HepG2 (cell line): ENCODE results near the gene RBBP8NL. TPM values are rescaled to one million over a fixed set of nuclear protein-coding genes. Genes with fewer than 3 reads are reported as not detected.

Experiments used
- AFF4 ChIP-seq: sonication (generic); formaldehyde crosslinking; IDR thresholded peaks from 2 replicates; pipeline ENCODE4 v1.4.0; 2020; ENCODE audit warnings: missing genetic modification reagents
- AGO1 ChIP-seq: fragments of 200-400 bp; formaldehyde crosslinking; IDR thresholded peaks from 2 replicates; pipeline ENCODE4 v1.6.1; 2017; ENCODE audit warnings: mild to moderate bottlenecking, low read depth, low read length, moderate library complexity; ENCODE audit not compliant: poor library complexity, severe bottlenecking
- ATM ChIP-seq: fragments of 450-650 bp; IDR thresholded peaks from 2 replicates; pipeline ENCODE4 v1.7.1; 2017; ENCODE audit warnings: mild to moderate bottlenecking, borderline replicate concordance
- CEBPG ChIP-seq: IDR thresholded peaks from 2 replicates; pipeline ENCODE4 v1.6.1; 2016
- DNMT1 ChIP-seq: sonication (generic); formaldehyde crosslinking; IDR thresholded peaks from 2 replicates; pipeline ENCODE4 v1.5.1; 2020; ENCODE audit warnings: mild to moderate bottlenecking, missing genetic modification reagents
- FUBP1 ChIP-seq: sonication (generic); formaldehyde crosslinking; IDR thresholded peaks from 2 replicates; pipeline ENCODE4 v1.5.1; 2020; ENCODE audit warnings: missing genetic modification reagents, mild to moderate bottlenecking, borderline replicate concordance
- HES4 ChIP-seq: sonication (generic); formaldehyde crosslinking; IDR thresholded peaks from 2 replicates; pipeline ENCODE4 v1.9.0; 2021; ENCODE audit warnings: mild to moderate bottlenecking, missing genetic modification reagents, borderline replicate concordance
- HNRNPLL ChIP-seq: fragments of 200-400 bp; formaldehyde crosslinking; IDR thresholded peaks from 2 replicates; pipeline ENCODE4 v1.6.1; 2017; ENCODE audit warnings: mild to moderate bottlenecking, low read depth, low read length; ENCODE audit not compliant: poor library complexity, severe bottlenecking
- KLF15 ChIP-seq: sonication (generic); formaldehyde crosslinking; IDR thresholded peaks from 2 replicates; pipeline ENCODE4 v1.8.1; 2023; ENCODE audit warnings: borderline replicate concordance, mild to moderate bottlenecking, inconsistent platforms, missing genetic modification reagents, mixed read lengths
- KMT2B ChIP-seq: IDR thresholded peaks from 2 replicates; pipeline ENCODE4 v1.6.1; 2016; ENCODE audit warnings: missing genetic modification reagents, missing compliant biosample characterization
- SMAD3 ChIP-seq: sonication (generic); formaldehyde crosslinking; IDR thresholded peaks from 2 replicates; pipeline ENCODE4 v1.4.0; 2020; ENCODE audit warnings: missing genetic modification reagents
- TCF12 ChIP-seq, 2 experiments: fragments of 450-650 bp in 1 of 2; sonication (generic) in 1 of 2; formaldehyde crosslinking in 1 of 2; IDR thresholded peaks; 2 replicates each; pipeline versions ENCODE4 v1.6.1 to v1.8.0; 2017 to 2022; ENCODE audit warnings: antibody characterized with exemption in 1 of 2, mild to moderate bottlenecking in 1 of 2, missing genetic modification reagents in 1 of 2, moderate library complexity in 1 of 2
- U2AF2 ChIP-seq: fragments of 200-400 bp; formaldehyde crosslinking; IDR thresholded peaks from 2 replicates; pipeline ENCODE4 v1.6.1; 2017; ENCODE audit warnings: low read depth, mild to moderate bottlenecking, low read length
- ZBTB7A ChIP-seq: sonication (generic); formaldehyde crosslinking; IDR thresholded peaks from 2 replicates; pipeline ENCODE4 v1.8.0; 2022; ENCODE audit warnings: mild to moderate bottlenecking, missing genetic modification reagents
- ZMAT3 ChIP-seq: sonication (generic); formaldehyde crosslinking; conservative IDR thresholded peaks from 2 replicates; pipeline ENCODE4 v1.7.0; 2021; ENCODE audit warnings: missing genetic modification reagents
- ZNF687 ChIP-seq: sonication (generic); formaldehyde crosslinking; IDR thresholded peaks from 2 replicates; pipeline ENCODE4 v1.5.1; 2020; ENCODE audit warnings: mild to moderate bottlenecking, missing genetic modification reagents, moderate library complexity
- ZNF746 ChIP-seq: sonication (generic); formaldehyde crosslinking; IDR thresholded peaks from 2 replicates; pipeline ENCODE4 v1.8.0; 2022; ENCODE audit warnings: mild to moderate bottlenecking, missing genetic modification reagents
- ZNF775 ChIP-seq: sonication (generic); formaldehyde crosslinking; IDR thresholded peaks from 2 replicates; pipeline ENCODE4 v1.4.0; 2020; ENCODE audit warnings: missing genetic modification reagents, mild to moderate bottlenecking, moderate library complexity, borderline replicate concordance
- ZSCAN12 ChIP-seq: sonication (generic); formaldehyde crosslinking; IDR thresholded peaks from 2 replicates; pipeline ENCODE4 v1.9.0; 2021; ENCODE audit warnings: mild to moderate bottlenecking, missing genetic modification reagents
- ZSCAN31 ChIP-seq: sonication (generic); formaldehyde crosslinking; IDR thresholded peaks from 2 replicates; pipeline ENCODE4 v1.5.0; 2020; ENCODE audit warnings: low read depth, mild to moderate bottlenecking, missing genetic modification reagents
- polyA plus RNA-seq, 8 experiments: library from polyadenylated mRNA; depleted of rRNA in 3 of 8; stranded (reverse) in 7 of 8; unstranded in 1 of 8; fragments of >200 nt; fragmentation: Illumina TruSeq in 4 of 8; extraction: Trizol in 4 of 8; gene quantifications; 2 replicates each; pipeline versions ENCODE4 v1.2.1 to v1.2.3, GENCODE V29; 2011 to 2016; ENCODE audit warnings: low read depth in 4 of 8, missing spikeins in 1 of 8, mixed read lengths in 1 of 8; ENCODE audit not compliant: insufficient read depth in 1 of 8
- total RNA-seq, 5 experiments: library from RNA; depleted of rRNA; stranded (reverse); fragments of >200 nt; fragmentation: Illumina TruSeq; extraction: Trizol; gene quantifications; 2 replicates each; pipeline ENCODE4 v1.2.3, GENCODE V29; 2016; ENCODE audit warnings: low read depth in 1 of 5

Gene RBBP8NL
- total and polyA plus RNA-seq, 2 of the 13 experiments (the other 11 are each of a cell fraction or from before 2014, with no cell fraction given), result 0.69 to 0.86 TPM

GRCh38 chr20:62365814-62366369 lies 61.4 kb downstream of the RBBP8NL start (continued):
- TF ChIP-seq AFF4 (CRISPR knock-in tag) (no peak), FUBP1 (CRISPR knock-in tag) (no peak), HES4 (CRISPR knock-in tag) (no peak), ZNF687 (no peak), ZNF746 (CRISPR knock-in tag) (0 out of 2 replicates have a peak, but pooled peaks have one; percentile 21), DNMT1 (CRISPR knock-in tag) (no peak), ZSCAN12 (CRISPR knock-in tag) (no peak), ZNF775 (CRISPR knock-in tag) (peak; percentile 9; the same call in 1 of the 2 replicates), CEBPG (CRISPR knock-in tag) (no peak), ZMAT3 (CRISPR knock-in tag) (no peak; the same call in 1 of the 2 replicates), ZSCAN31 (CRISPR knock-in tag) (0 out of 2 replicates have a peak, but pooled peaks have one; percentile 29), ZBTB7A (CRISPR knock-in tag) (no peak), HNRNPLL (no peak), SMAD3 (CRISPR knock-in tag) (no peak), ATM (no peak), U2AF2 (no peak), KMT2B (CRISPR knock-in tag) (no peak), KLF15 (CRISPR knock-in tag) (0 out of 2 replicates have a peak, but pooled peaks have one; percentile 72), AGO1 (peak; percentile 4), TCF12 (IDR thresholded peaks at IDR 0.05) (no peak), TCF12 (CRISPR knock-in tag; IDR thresholded peaks at IDR 0.05) (peak; percentile 6; the same call in 1 of the 2 replicates)
